SU-DHL-6 (cell line): ENCODE data around the gene SRBD1.

Experiments used
- EZH2phosphoT487 ChIP-seq: fragments of 200-600 bp; sonication (generic), shearing (Covaris generic); conservative IDR thresholded peaks from 2 replicates; pipeline ENCODE4 v1.6.1; 2018; ENCODE audit warnings: mild to moderate bottlenecking, antibody characterized with exemption, low read length, moderate library complexity, mixed read lengths
- TF ChIP-seq, protein P1 (sequence below): fragments of 200-600 bp; sonication (generic); IDR thresholded peaks from one replicate; pipeline ENCODE4 v1.5.1; 2017; ENCODE audit warnings: antibody characterized with exemption, mild to moderate bottlenecking, low read length, moderate library complexity; ENCODE audit not compliant: insufficient read depth, poor library complexity, severe bottlenecking

- TF ChIP-seq, protein P1, sequence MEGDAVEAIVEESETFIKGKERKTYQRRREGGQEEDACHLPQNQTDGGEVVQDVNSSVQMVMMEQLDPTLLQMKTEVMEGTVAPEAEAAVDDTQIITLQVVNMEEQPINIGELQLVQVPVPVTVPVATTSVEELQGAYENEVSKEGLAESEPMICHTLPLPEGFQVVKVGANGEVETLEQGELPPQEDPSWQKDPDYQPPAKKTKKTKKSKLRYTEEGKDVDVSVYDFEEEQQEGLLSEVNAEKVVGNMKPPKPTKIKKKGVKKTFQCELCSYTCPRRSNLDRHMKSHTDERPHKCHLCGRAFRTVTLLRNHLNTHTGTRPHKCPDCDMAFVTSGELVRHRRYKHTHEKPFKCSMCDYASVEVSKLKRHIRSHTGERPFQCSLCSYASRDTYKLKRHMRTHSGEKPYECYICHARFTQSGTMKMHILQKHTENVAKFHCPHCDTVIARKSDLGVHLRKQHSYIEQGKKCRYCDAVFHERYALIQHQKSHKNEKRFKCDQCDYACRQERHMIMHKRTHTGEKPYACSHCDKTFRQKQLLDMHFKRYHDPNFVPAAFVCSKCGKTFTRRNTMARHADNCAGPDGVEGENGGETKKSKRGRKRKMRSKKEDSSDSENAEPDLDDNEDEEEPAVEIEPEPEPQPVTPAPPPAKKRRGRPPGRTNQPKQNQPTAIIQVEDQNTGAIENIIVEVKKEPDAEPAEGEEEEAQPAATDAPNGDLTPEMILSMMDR, result no peak
- TF ChIP-seq EZH2phosphoT487, result no peak
Observed at GRCh38 chr2:45542013-45542412, 69.1 kb downstream of the SRBD1 start.
